HG03558 (cell line): ENCODE data around the gene HBD.
A peak's percentile ranks its signal among the peaks of the same experiment; 100 is the strongest.
"Not testable (repeated sequence)": the region's sequence is repeated elsewhere in the genome, so short reads cannot be mapped to it uniquely, and the experiment has no call there.

ENCODE experiments used
- ATAC-seq: cut with Tn5 transposase; IDR thresholded peaks from one replicate; pipeline ENCODE4 v1.9.1; 2021; ENCODE audit warnings: moderate number of reproducible peaks; ENCODE audit not compliant: unreplicated experiment; ENCODE audit errors: extremely low read depth

HBD gene

GRCh38 chr11:5234381-5234834 is at the start of gene HBD:
Gene HBD, minus strand, starts transcription at chr11:5234483. Its CDS starts 50 bp downstream, at chr11:5234433.
- ATAC-seq: peak; percentile 68

- no peak for ATAC-seq
These were observed 49.6 kb upstream of the HBD start for GRCh38 chr11:5283882-5284281.

GRCh38 chr11:5283086-5283485 is 48.8 kb upstream of the HBD start:
- ATAC-seq: no peak

- no peak for ATAC-seq
These were observed 48.3 kb upstream of the HBD start for GRCh38 chr11:5282628-5283027.

- no peak for ATAC-seq
These were observed 47.3 kb upstream of the HBD start for GRCh38 chr11:5281596-5281995.

GRCh38 chr11:5280582-5281102 is 46.4 kb upstream of the HBD start:
- peak; percentile 87 for ATAC-seq

GRCh38 chr11:5279471-5280090 is 45.3 kb upstream of the HBD start:
- no peak for ATAC-seq

GRCh38 chr11:5277807-5278382 is 43.6 kb upstream of the HBD start:
- ATAC-seq: no peak

GRCh38 chr11:5276697-5277096 is 42.4 kb upstream of the HBD start:
- no peak for ATAC-seq

- no peak for ATAC-seq
These were observed 41.3 kb upstream of the HBD start for GRCh38 chr11:5275369-5276110.

- ATAC-seq: no peak
These were observed 40.1 kb upstream of the HBD start for GRCh38 chr11:5274395-5274794.

GRCh38 chr11:5272395-5273017 is 38.2 kb upstream of the HBD start:
- ATAC-seq: no peak

GRCh38 chr11:5269715-5270147 is 35.4 kb upstream of the HBD start, which contains the start of gene HBE1:
Gene HBE1, minus strand, starts transcription at chr11:5269945. Its CDS starts 55 bp downstream, at chr11:5269890.
- no peak for ATAC-seq

GRCh38 chr11:5267033-5267563 is 32.8 kb upstream of the HBD start:
- ATAC-seq: no peak

- no peak for ATAC-seq
These were observed 32.3 kb upstream of the HBD start for GRCh38 chr11:5266609-5267008.

- ATAC-seq: no peak
These were observed 31.5 kb upstream of the HBD start for GRCh38 chr11:5265832-5266231.

GRCh38 chr11:5258543-5259262 is 24.4 kb upstream of the HBD start:
- no peak for ATAC-seq

- no peak for ATAC-seq
These were observed 23.0 kb upstream of the HBD start for GRCh38 chr11:5257296-5257695.

- ATAC-seq: not testable (repeated sequence)
These were observed 20.5 kb upstream of the HBD start, which contains the start of gene HBG2 for GRCh38 chr11:5254646-5255413. Gene HBG2, minus strand, starts transcription at chr11:5254781. Its CDS starts 53 bp downstream, at chr11:5254728.
